ENCODE results near the gene CACNA1B. TPM values are rescaled to one million over a fixed set of nuclear protein-coding genes. Genes with fewer than 3 reads are reported as not detected.

Gene CACNA1B
- total RNA-seq, 4 donors from 2014 or later: not detected

- no peak for ATAC-seq (ENCODE audit: low FRiP score)
- no peak for DNase-seq (ENCODE audit: low spot score)
- no peak for TF ChIP-seq CTCF (IDR thresholded peaks at IDR 0.05)
Measured at GRCh38 chr9:137987244-137988030, 109.9 kb downstream of the CACNA1B start.

- no peak for DNase-seq (ENCODE audit: low spot score)
- ATAC-seq (ENCODE audit: low FRiP score): no peak
- no peak for TF ChIP-seq CTCF (IDR thresholded peaks at IDR 0.05)
Measured at GRCh38 chr9:137988051-137988450, 110.5 kb downstream of the CACNA1B start.

- ATAC-seq (ENCODE audit: low FRiP score) (no peak), DNase-seq (ENCODE audit: low spot score) (no peak)
- no peak for TF ChIP-seq CTCF (IDR thresholded peaks at IDR 0.05)
Measured at GRCh38 chr9:137988701-137989100, 111.1 kb downstream of the CACNA1B start.

- DNase-seq (ENCODE audit: low spot score) (no peak), ATAC-seq (ENCODE audit: low FRiP score) (no peak)
- no peak for TF ChIP-seq CTCF (IDR thresholded peaks at IDR 0.05)
Measured at GRCh38 chr9:137989156-137989555, 111.6 kb downstream of the CACNA1B start.

GRCh38 chr9:137989999-137990715, 112.6 kb downstream of the CACNA1B start:
- no peak for DNase-seq (ENCODE audit: low spot score)
- ATAC-seq (ENCODE audit: low FRiP score): no peak
- TF ChIP-seq CTCF (IDR thresholded peaks at IDR 0.05): no peak

- no peak for DNase-seq (ENCODE audit: low spot score)
- ATAC-seq (ENCODE audit: low FRiP score): no peak
- TF ChIP-seq CTCF (IDR thresholded peaks at IDR 0.05): no peak
Measured at GRCh38 chr9:138003485-138004190, 126.1 kb downstream of the CACNA1B start.
